ENCODE data around the gene GPX1.
"Not testable (repeated sequence)": the region's sequence is repeated elsewhere in the genome, so short reads cannot be mapped to it uniquely, and the experiment has no call there.

Gene GPX1

DNA sequence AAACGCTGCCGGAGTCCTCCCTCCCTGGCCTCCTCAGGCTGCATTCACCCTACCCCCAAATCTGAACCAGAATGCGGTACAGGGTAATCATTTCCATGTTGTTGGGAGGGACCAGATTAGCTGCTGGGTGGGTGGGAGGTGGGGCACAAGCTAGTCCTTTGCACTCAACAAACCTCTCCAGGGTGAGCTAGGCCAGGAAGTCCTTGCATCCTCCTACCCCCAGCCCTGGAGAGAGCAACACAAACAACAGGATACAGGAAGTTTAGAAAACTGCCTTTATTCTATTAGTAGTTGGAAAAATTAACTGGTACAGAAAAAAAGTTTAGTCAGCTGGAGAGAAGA, 702 bp upstream of the GPX1 start:
- peak; percentile 37 for FAIRE-seq

DNA sequence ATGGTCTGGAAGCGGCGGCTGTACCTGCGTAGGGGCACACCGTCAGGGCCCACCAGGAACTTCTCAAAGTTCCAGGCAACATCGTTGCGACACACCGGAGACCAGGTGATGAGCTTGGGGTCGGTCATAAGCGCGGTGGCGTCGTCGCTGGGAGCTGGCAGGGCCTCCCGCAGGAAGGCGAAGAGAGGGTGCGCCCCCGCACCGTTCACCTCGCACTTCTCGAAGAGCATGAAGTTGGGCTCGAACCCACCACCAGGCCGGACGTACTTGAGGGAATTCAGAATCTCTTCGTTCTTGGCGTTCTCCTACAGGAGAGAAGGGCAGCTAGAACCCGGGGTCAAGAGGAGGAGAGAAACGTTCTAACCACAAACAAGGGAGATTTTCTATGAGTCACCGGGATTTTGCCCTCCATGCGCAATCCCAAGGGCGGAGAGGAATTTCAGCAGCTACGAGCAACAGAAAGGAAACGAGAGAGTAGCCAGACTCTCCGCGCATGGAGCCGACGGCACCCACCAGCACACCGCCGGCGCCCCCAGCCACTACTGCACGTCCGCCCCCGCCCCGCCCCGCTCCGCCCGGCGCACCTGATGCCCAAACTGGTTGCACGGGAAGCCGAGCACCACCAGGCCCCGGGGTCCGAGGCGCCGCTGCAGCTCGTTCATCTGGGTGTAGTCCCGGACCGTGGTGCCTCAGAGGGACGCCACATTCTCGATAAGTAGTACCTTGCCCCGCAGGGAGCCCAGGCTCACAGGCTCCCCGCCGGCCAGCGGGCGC, 523 bp downstream of the GPX1 start:
- FAIRE-seq, result not testable (repeated sequence)

More for the DNA sequence above, 702 bp upstream of the GPX1 start:
- no peak for DNase-seq (ENCODE audit: insufficient read length, low spot score)

DNA sequence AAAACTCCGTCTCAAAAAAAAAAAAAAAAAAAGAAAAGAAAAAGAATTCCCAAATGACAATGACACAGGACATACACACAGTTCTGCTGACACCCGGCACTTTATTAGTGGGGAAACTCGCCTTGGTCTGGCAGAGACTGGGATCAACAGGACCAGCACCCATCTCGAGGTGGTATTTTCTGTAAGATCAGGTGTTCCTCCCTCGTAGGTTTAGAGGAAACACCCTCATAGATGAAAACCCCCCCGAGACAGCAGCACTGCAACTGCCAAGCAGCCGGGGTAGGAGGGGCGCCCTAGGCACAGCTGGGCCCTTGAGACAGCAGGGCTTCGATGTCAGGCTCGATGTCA, 1.1 kb downstream of the GPX1 start:
- FAIRE-seq; DNase-seq (ENCODE audit: insufficient read length, low spot score): not testable (repeated sequence)

More for the DNA sequence above, 523 bp downstream of the GPX1 start:
- not testable (repeated sequence) for DNase-seq (ENCODE audit: insufficient read length, low spot score)

DNA sequence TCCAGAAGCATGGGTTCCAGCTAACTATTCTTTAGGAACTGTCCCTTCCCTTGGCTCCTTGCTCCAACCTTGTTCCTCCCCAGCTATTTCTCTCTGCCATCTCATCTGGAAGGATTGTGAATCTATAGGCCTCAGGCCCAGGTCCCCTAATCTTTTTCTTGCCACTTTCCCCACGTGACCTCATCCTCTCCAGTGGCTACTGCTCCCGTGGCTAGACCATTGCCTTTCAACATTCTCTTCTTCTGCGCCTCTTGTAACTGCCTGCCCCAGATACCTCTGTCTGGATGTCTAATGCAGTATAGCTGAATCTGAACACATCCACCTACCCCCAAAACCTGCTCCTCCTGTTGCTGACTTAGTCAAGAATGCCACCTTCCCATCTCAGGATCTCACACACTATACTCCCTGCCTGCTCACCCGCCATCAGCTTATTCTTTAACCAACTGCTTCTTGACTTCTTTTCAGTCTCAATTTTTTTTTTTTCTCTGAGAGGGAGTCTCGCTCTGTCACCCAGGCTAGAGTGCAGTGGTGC, 5.2 kb downstream of the GPX1 start:
- FAIRE-seq (no peak), DNase-seq (ENCODE audit: insufficient read length, low spot score) (no peak)

DNA sequence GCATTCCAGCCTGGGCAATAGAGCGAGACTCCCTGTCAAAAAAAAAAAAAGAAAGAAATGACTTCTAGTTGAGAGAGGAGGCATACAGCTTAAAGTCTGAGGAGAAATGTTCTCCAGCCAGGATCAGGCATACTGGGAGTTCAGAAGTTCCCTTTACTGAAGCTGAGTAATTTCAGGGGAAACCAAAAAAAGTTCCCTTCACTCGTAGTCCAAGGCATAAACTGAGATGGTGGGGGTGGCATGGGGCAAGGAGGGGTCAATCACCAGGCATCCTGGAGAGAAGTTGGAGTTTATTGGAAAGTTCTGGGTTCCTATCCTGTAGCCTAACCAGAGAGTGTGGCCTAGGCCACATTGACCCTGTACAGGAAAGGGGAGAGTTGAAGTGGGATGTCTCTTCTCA, 5.9 kb downstream of the GPX1 start:
- DNase-seq (ENCODE audit: insufficient read length, low spot score) (no peak), FAIRE-seq (no peak)

DNA sequence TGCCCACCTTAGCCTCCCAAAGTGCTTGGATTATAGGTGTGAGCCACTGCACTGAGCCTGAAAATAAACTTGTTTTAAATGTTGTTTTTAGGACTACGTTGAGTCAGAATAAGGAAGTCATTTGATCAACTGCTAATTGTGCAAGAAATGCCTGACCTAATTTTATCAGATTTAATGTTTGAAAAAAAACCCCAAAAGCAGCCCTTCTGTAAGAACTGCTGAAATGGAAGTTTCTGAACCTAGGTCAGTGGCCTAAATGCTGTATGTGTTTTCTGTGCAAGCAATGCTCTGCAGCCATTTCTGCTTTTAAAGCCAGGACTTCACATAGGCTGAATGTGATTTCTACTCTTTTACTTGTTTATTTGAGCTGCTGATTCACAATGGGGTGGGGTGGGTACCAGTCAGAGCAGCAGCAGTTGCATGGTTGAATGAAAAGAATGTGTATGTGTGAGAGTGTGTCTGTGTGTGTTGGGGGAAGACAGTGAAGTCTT, 6.6 kb downstream of the GPX1 start:
- FAIRE-seq (no peak), DNase-seq (ENCODE audit: insufficient read length, low spot score) (no peak)

DNA sequence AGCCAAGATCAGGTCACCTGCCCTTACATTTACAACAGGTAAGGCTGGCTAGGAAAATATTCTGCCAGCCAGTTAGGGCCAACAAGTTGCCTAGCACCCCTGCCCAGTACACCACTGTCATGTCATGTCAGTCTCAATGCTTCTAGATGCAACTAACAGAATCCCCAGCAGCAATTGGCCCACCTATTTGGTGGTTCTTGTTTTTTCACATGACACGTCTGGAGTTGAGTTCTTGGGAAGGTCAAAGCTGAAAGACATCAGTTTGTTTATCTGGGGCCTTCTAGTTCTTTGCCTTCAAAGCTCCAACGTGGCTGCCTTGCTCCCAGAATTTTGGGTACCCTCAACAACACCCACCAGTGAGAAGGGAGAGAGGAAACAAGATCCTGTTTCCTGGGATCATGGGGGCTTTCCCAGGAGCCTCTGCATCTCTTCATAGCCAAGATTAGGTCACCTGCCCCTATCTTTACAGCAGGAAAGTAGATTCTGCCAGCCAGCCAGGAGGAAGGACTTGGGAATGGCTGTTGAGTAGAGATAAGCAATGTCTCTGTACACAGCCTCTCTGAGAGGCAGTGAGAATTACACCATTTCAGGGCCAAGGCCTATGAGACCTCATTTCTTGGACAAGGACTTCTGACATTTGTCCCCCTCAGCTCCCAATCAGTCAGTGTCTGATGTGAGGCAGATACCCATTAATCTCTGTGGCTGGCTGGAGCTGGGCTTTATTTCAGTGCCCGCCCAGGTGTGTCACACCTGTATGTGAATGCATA, 8.6 kb downstream of the GPX1 start:
- DNase-seq (ENCODE audit: insufficient read length, low spot score) (no peak), FAIRE-seq (no peak)

DNA sequence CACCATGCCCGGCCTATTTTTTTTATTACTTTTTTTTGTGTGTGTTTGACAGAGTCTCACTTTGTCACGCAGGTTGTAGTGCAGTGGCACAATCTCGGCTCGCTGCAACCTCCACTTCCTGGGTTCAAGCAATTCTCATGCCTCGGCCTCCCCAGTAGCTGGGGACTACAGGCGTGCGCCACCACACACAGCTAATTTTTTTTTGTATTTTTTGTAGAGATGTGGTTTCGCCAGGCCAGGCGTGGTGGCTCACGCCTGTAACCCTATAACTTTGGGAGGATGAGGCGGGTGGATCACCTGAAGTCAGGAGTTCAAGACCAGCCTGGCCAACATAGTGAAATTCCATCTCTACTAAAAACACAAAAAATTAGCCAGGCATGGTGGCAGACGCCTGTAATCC, 9.8 kb downstream of the GPX1 start:
- FAIRE-seq; DNase-seq (ENCODE audit: insufficient read length, low spot score): not testable (repeated sequence)

DNA sequence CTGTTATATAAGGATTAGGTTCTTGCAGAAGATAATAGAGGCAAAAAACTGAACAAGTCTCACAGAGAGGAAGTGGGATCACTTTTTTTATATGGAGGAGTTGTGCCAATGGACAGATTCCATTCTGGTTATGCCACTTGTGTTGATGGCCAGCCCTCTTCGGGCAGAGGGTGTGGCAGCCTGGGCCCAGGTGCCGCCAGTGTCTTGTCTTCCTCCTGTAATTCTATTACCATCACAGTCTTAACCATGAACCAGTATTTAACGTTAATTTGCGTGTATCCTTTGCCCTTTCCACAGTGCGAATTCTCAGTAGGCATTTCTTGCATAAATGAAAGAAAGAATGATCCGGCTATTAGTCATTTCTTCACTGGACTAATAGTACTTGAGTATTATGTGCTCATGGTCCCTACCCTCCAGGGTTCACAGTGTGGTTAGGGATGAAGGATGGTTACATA, 11.3 kb downstream of the GPX1 start:
- DNase-seq (ENCODE audit: insufficient read length, low spot score), result no peak
- FAIRE-seq, result no peak

DNA sequence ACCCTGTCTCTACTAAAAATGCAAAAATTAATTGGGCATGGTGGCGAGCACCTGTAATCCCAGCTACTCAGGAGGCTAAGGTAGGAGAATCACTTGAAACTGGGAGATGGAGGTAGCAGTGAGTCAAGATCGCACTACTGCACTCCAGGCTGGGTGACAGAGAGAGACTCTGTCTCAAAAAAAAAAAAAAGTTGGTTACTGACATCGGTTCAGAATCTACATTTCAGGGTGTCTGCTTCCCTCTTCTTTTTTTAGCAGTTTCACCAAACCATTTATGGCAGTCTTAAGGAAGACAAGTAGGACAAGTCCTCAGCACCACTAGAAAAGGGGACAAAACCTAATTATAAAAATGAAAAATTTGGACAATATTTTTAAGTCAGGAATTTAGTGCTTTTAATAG, 15.0 kb downstream of the GPX1 start:
- FAIRE-seq (no peak), DNase-seq (ENCODE audit: insufficient read length, low spot score) (no peak)

DNA sequence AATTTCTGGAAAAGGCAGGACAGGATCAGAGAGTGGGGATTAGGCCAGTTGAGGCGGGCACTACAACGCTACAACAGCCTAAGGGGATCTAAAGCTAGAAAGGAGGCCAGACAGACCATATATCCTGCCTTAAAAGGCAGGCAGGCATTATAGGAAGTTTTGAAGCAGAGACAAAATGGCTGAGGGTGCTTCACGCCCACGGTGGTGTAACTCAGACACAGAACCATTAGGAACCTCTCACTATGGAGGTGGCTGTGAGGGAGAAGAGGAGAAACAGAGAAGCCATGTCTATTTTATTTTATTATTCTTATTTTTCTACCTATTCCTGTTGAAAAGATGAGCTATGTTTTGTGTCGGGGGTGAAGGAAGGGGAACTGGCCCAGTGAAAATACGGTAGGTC, 16.2 kb downstream of the GPX1 start:
- no peak for DNase-seq (ENCODE audit: insufficient read length, low spot score)
- FAIRE-seq, result peak; percentile 28

DNA sequence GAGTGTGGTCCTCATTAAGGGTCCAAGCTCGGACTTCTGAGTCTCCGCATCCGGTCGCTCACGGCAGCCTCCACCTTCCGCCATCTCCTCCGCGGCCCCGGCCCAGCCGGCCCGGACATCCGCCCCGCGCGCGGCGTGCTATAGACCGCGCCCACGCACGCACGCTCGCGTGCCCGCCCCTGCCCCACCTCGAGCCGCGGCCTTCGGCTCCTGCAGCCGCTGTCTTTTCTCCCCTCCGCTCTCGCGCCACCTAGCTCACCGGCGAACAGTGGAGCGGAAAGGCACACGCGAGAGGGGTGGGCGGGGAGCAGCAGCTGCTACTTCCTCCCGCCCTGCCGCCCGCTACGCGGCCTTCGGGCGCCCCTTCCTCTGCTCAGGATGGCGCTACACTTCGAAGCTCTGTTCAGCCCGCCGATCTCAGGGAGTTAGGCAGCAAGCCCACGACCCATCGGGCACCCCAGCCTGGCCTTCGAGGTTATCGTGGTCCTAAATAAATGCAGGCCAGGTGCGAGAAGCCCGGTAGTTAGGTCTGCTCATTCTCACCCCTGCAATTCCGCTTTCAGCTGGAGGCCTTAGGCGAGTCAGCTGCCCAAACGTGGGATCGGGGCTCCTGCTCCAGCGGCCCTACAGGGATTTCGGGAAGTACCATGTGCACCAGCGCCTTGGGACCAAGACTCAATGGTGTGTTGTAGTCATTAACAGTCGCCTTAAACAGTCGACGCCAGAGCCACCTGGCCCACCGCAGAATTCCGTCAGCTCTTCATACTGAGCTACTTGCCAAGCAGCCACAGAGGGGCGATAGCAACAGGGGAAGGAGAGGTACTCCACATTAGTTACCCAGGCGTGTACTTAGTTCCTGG, 18.0 kb downstream of the GPX1 start, which contains the start of gene USP4:
Gene USP4 (minus strand): TSS at position 113 of the 860 bp plus-strand sequence. CDS start 29 bp downstream, at position 84.
- FAIRE-seq (no peak), DNase-seq (ENCODE audit: insufficient read length, low spot score) (peak; percentile 81)

DNA sequence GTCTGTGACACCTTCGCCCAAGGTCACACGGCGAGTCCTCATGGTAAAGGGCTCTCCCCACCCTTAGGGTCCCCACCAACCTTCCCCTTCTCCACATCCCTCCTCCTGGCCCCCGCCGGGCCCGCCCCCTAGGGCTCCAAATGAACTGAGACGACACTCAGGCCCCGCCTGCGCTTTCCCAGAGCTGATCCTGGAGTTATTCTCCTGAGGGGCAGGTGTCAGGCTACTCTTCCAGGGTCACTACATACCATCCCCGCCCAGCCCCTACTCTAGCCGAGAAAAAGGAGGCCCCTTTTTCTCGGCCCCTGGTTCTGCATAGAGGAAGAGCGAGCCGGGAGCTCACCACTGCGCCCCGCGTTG, 18.6 kb downstream of the GPX1 start:
- FAIRE-seq (no peak), DNase-seq (ENCODE audit: insufficient read length, low spot score) (no peak)

DNA sequence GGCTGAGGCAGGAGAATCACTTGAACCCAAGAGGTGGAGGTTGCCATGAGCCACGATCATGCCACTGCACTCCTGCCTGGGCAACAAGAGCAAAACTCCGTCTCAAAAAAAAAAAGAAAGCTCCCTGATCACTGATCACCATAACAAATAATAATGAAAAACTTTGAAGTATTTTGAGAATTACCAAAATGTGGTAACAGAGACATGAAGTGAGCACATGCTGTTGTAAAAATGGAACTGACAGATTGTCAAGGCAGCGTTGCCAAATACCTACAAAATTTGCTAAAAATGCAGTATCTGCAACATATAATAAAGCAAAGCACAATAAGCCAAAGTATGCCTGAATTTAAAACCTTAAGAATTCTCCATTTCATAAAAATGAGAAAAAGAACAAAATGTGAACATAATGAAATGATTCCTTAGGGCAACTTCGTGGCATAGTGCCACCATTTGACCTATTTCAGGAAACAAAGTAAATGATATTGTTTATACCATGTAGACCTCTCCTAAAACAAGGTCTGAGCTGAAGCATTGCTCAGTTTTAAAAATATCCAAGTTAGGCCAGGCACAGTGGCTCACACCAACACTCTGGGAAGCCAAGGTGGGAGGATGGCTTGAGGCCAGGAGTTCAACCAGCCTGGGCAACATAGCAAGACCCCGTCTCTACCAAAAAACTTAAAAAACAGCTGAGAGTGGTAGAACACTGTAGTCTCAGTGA, 24.1 kb downstream of the GPX1 start:
- no peak for FAIRE-seq
- DNase-seq (ENCODE audit: insufficient read length, low spot score), result no peak

DNA sequence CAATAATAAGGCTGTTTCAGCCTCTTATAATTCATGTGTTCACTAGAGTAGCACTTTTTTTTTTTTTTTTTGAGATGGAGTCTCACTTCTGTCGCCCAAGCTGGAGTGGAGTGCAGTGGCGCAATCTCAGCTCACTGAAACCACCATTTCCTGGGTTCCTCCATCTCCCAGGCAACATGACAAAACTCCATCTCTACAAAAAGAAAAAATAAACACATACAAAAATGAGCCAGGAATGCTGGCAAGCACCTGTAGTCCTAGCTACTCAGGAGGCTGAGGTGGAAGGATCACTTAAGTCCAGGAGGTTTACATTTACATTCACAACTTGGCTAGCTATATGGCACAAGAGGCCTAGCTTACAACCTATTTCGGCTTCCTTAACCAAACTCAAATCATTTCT, 25.1 kb downstream of the GPX1 start:
- no peak for FAIRE-seq
- no peak for DNase-seq (ENCODE audit: insufficient read length, low spot score)

DNA sequence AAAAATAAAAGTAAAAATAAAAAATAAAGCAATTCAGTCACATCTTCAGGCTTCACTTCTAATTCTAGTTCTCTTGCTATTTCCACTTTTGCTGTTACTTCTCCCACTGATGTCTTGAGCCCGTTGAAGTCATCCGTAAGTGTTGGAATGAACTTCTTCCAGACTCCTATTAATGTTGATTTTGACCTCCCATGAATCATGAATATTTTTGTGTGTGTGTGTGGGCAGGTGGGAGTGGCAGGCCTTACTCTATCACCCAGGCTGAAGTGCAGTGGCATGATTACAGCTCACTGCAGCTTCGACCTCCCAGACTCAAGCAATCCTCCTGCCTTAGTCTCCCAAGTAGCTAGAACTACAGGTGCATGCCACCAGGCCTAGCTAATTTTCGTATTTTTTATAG, 29.0 kb downstream of the GPX1 start:
- no peak for FAIRE-seq
- no peak for DNase-seq (ENCODE audit: insufficient read length, low spot score)

DNA sequence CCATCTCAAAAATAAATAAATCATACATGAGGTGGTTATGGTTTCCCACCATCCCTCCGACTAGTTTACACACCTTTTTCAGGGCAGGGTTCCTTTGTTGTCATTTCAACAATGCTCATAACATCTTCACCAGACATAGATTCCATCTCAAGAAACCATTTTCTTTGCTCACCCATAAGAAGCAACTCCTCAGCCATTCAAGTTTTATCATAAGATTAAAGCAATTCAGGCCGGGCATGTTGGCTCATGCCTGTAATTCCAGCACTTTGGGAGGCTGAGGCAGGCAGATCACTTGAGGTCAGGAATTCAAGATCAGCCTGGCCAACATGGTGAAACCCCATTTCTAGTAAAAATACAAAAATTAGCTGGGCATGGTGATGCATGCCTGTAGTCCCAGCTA, 29.8 kb downstream of the GPX1 start:
- FAIRE-seq; DNase-seq (ENCODE audit: insufficient read length, low spot score): not testable (repeated sequence)

DNA sequence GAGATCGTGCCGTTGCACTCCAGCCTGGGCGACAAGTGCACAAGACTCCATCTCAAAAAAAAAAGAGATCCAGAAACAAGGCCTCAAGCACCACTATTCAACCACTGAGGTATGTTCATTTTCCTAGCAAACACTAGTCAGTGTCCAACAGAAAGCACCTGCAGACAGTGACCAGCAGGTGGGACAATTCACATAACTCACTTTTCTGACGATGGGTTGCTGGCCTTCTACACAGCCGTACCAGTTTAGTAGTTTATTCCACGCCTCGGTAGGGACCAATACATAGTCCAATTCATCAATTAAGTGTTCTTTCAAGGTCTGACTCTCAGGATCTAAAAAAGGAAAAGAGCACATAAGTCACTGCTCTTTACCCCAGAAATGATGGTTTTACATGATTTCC, 30.7 kb downstream of the GPX1 start:
- DNase-seq (ENCODE audit: insufficient read length, low spot score) (no peak), FAIRE-seq (no peak)

DNA sequence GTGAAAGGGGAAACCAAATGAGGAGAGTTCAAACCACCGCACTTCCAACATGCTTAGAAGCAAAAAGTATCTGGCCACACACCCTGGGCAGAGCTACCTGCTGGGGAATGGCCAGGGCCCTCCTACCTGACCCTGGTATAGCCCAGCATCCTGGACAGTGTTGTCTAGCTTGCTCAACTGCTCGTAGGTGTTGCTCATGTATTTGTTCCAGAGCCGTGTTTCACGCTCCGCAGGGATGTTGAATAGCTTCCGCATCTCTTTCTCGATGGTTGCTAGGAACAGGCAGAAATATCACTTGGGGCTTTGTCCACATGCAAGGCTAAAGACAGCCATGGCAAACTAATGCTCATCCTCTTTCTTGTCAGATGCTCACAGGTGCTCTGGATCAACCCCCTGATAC, 33.4 kb downstream of the GPX1 start:
- FAIRE-seq, result no peak

More for the DNA sequence above, 33.4 kb downstream of the GPX1 start:
- DNase-seq (ENCODE audit: insufficient read length, low spot score), result no peak

All from GM19239 (cell line).